B cell (primary cell): ENCODE results near the gene SKAP2. TPM values are rescaled to one million over a fixed set of nuclear protein-coding genes. Genes with fewer than 3 reads are reported as not detected.

ENCODE experiments used
- ATAC-seq: fragments of 200-7000 bp; cut with Tn5 transposase; one replicate; pipeline ENCODE4 v1.10.0; 2021; ENCODE audit warnings: low read depth, mild to moderate bottlenecking, moderate number of reproducible peaks, moderate library complexity
- CTCF ChIA-PET: fragments of 350-600 bp; sonication (Branson Sonifier 250); formaldehyde crosslinking; loops from one replicate; lab custom pipeline; 2021; ENCODE audit warnings: antibody characterized with exemption, inconsistent platforms; lab: Charles Lee
- POLR2A ChIA-PET: fragments of 350-600 bp; sonication (Branson Sonifier 250); formaldehyde crosslinking; loops from one replicate; lab custom pipeline; 2021; ENCODE audit warnings: antibody characterized with exemption; lab: Charles Lee
- DNase-seq: peaks from one replicate; pipeline ENCODE4 v3.0.0; 2013
- H2AFZ ChIP-seq: 2 replicates; pipeline ENCODE4 v1.6.1; 2012; ENCODE audit warnings: mild to moderate bottlenecking, low read depth, low read length; ENCODE audit not compliant: insufficient read depth, poor library complexity, severe bottlenecking
- H3K27ac ChIP-seq, 2 donors: 1 replicate in 1 of 2; 2 replicates in 1 of 2; pipeline ENCODE4 v1.5.1; 2012 to 2013; ENCODE audit warnings: low read length in 2 of 2, mild to moderate bottlenecking in 2 of 2, moderate library complexity in 1 of 2
- H3K27me3 ChIP-seq, 4 experiments: fragments of 200-600 bp in 1 of 4; sonication (generic) in 1 of 4; replicated peaks in 1 of 4; 1 replicate in 2 of 4; 2 replicates in 2 of 4; pipeline versions ENCODE4 v1.6.1 to v1.7.0; 2013 to 2016; ENCODE audit warnings: low read length in 3 of 4, mild to moderate bottlenecking in 2 of 4, mixed read lengths in 1 of 4, moderate library complexity in 1 of 4; ENCODE audit not compliant: insufficient read depth in 4 of 4, control insufficient read depth in 3 of 4; ENCODE audit errors: control extremely low read depth in 1 of 4
- H3K36me3 ChIP-seq, 2 experiments: replicated peaks in 1 of 2; 1 replicate in 1 of 2; 2 replicates in 1 of 2; pipeline versions ENCODE4 v1.6.1 to v1.7.1; 2013; ENCODE audit warnings: low read length in 1 of 2; ENCODE audit not compliant: insufficient read depth in 2 of 2, control insufficient read depth in 1 of 2; ENCODE audit errors: control extremely low read depth in 1 of 2, extremely low read depth in 1 of 2
- H3K4me1 ChIP-seq, 2 donors: fragments of 200-600 bp in 1 of 2; sonication (generic) in 1 of 2; 1 replicate in 1 of 2; 2 replicates in 1 of 2; pipeline versions ENCODE4 v1.5.1 to v1.6.1; 2013 to 2017; ENCODE audit warnings: low read length in 2 of 2; ENCODE audit not compliant: control insufficient read depth in 2 of 2, insufficient read depth in 2 of 2
- H3K4me2 ChIP-seq: replicated peaks from 2 replicates; pipeline ENCODE3; 2012; ENCODE audit warnings: mild to moderate bottlenecking, low read depth, low read length; ENCODE audit not compliant: poor library complexity, severe bottlenecking
- H3K4me3 ChIP-seq, 5 experiments: fragments of 200-600 bp in 1 of 5; sonication (generic) in 1 of 5; 1 replicate in 3 of 5; 2 replicates in 2 of 5; pipeline versions ENCODE4 v1.5.1 to v1.7.0; 2011 to 2016; ENCODE audit warnings: low read length in 4 of 5, mild to moderate bottlenecking in 4 of 5, low read depth in 2 of 5, control low read depth in 1 of 5, moderate library complexity in 1 of 5; ENCODE audit not compliant: insufficient read depth in 1 of 5; ENCODE audit errors: control extremely low read depth in 1 of 5, extremely low read depth in 1 of 5
- H3K79me2 ChIP-seq: fragments of 200-600 bp; sonication (generic); one replicate; pipeline ENCODE4 v1.6.0; 2016; ENCODE audit warnings: low read length; ENCODE audit not compliant: control insufficient read depth, insufficient read depth
- H3K9ac ChIP-seq: fragments of 200-600 bp; sonication (generic); 2 replicates; pipeline ENCODE4 v1.6.1; 2017; ENCODE audit warnings: mild to moderate bottlenecking, low read length, moderate library complexity
- H3K9me3 ChIP-seq, 3 donors: one replicate each; pipeline versions ENCODE4 v1.6.1 to v1.7.1; 2013; ENCODE audit warnings: low read length in 2 of 3; ENCODE audit not compliant: control insufficient read depth in 2 of 3, insufficient read depth in 1 of 3; ENCODE audit errors: control extremely low read depth in 1 of 3
- H4K20me1 ChIP-seq: 2 replicates; pipeline ENCODE4 v1.6.0; 2012; ENCODE audit warnings: mild to moderate bottlenecking, low read length; ENCODE audit not compliant: insufficient read depth, control insufficient read depth, poor library complexity, severe bottlenecking
- H3K27ac Mint-ChIP-seq: one replicate; pipeline ENCODE4 v1.8.0; 2021; ENCODE audit warnings: mixed read lengths
- H3K27me3 Mint-ChIP-seq: one replicate; pipeline ENCODE4 v1.8.0; 2021; ENCODE audit warnings: mixed read lengths
- H3K4me1 Mint-ChIP-seq: one replicate; pipeline ENCODE4 v1.8.0; 2021; ENCODE audit warnings: mixed read lengths
- H3K4me3 Mint-ChIP-seq: one replicate; pipeline ENCODE4 v1.8.0; 2021; ENCODE audit warnings: mixed read lengths
- H3K9me3 Mint-ChIP-seq: one replicate; pipeline ENCODE4 v1.8.0; 2022; ENCODE audit warnings: mixed read lengths; ENCODE audit not compliant: insufficient read depth
- EZH2 ChIP-seq: IDR thresholded peaks from 2 replicates; pipeline ENCODE4 v1.6.1; 2012; ENCODE audit warnings: borderline replicate concordance, low read depth, mild to moderate bottlenecking, moderate library complexity, low read length; ENCODE audit not compliant: insufficient read depth, poor library complexity, severe bottlenecking
- WGBS: methylation state at CpG from one replicate; pipeline ENCODE4 v1.1.5; 2013; ENCODE audit warnings: missing lambda C conversion rate; ENCODE audit not compliant: insufficient coverage; 5-methylcytosine and 5-hydroxymethylcytosine counted together
- intact Hi-C: fragments of 100-400 bp; cut with micrococcal nuclease; formaldehyde crosslinking; loops from one replicate; pipeline ENCODE4 v1.10.0; 2022
- polyA plus RNA-seq: library from polyadenylated mRNA; depleted of rRNA; stranded (reverse); fragments of >200 nt; gene quantifications from 2 replicates; pipeline ENCODE4 v1.2.3, GENCODE V29; 2012
- total RNA-seq, 2 donors: library from RNA; stranded (reverse); fragments of 120-200 nt in 1 of 2; gene quantifications; 1 replicate in 1 of 2; 2 replicates in 1 of 2; pipeline versions ENCODE4 v1.2.3 to v1.2.4, GENCODE V29; 2013 to 2022
- TF ChIP-seq, protein P1 (sequence below): fragments of 200-600 bp; IDR thresholded peaks from one replicate; pipeline ENCODE4 v1.8.0; 2022; ENCODE audit warnings: antibody characterized with exemption, mild to moderate bottlenecking

Gene SKAP2
- total and polyA plus RNA-seq, 2 donors (not counting 1 experiment from before 2014, with no cell fraction given): 12.8 to 58.4 TPM

DNA sequence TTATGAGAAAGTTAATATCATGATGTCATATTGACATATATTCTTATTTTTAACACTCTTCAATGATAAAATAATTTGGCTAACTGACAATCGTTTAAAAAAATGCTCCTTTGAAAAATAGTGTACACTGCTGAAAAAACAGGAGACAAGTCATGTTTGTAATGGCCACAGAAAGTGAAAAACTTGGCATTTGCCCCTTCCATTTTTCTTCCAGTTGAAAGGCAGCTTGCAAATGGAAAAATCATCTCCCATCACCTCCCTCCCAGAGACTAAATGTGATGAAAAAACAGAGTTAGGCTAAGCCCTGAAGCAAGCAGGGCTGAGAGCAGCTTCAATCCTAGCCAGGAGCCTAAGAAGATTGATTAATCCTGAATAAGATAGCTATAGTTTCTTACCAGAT, 160.4 kb downstream of the SKAP2 start:
- no CpG with 5 or more reads among the region's 1 CpG for WGBS
- POLR2A ChIA-PET: no interaction called here
- no peak overlapping the region for H2AFZ ChIP-seq

DNA sequence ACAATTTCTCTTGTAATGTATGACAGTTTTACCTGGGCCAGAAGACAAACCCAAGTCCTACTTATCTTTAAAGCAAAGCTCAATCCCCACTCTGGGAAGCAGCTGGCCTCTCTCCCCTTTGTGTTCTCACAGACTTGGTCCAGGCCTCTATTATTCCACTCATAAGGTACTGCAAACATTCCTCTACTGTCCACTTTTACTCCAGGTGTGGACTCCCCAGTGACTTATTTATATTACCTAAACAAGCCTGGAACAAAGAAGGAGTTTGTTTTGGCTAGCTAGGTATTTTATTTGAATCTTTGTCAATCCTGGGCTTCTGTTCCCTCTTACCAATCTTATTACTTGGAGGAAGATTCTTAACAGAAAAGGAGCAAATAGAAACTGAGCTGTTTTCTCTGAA, 163.5 kb downstream of the SKAP2 start:
- TF ChIP-seq, protein P1, sequence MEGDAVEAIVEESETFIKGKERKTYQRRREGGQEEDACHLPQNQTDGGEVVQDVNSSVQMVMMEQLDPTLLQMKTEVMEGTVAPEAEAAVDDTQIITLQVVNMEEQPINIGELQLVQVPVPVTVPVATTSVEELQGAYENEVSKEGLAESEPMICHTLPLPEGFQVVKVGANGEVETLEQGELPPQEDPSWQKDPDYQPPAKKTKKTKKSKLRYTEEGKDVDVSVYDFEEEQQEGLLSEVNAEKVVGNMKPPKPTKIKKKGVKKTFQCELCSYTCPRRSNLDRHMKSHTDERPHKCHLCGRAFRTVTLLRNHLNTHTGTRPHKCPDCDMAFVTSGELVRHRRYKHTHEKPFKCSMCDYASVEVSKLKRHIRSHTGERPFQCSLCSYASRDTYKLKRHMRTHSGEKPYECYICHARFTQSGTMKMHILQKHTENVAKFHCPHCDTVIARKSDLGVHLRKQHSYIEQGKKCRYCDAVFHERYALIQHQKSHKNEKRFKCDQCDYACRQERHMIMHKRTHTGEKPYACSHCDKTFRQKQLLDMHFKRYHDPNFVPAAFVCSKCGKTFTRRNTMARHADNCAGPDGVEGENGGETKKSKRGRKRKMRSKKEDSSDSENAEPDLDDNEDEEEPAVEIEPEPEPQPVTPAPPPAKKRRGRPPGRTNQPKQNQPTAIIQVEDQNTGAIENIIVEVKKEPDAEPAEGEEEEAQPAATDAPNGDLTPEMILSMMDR: no peak
- TF ChIP-seq EZH2: no peak
- Mint-ChIP-seq H3K27me3 (no peaks in the 10 kb centered on the region), H3K4me1 (no peaks in the 10 kb centered on the region), H3K27ac (no peak overlapping the region), H3K9me3 (no peaks in the 10 kb centered on the region), H3K4me3 (no peak overlapping the region)
- Histone ChIP-seq H3K4me3 (no peak overlapping the region), H2AFZ (no peak overlapping the region), H3K4me2 (no peak overlapping the region), H3K27me3 (no peaks in the 10 kb centered on the region), H3K36me3 (peaks cover 0 to 6% of the 10 kb centered on the region in 2 experiments), H4K20me1 (no peaks in the 10 kb centered on the region), H3K27ac (no peak overlapping the region), H3K9me3 (no peaks in the 10 kb centered on the region), H3K9ac (no peak overlapping the region), H3K4me1 (no peaks in the 10 kb centered on the region), H3K79me2 (no peaks in the 10 kb centered on the region)
- ATAC-seq (no peak), DNase-seq (no peak)
- ChIA-PET POLR2A (no interaction called here), CTCF (interaction anchor here (1.2 to 1.9 kb wide), 2 partner anchors 14 to 19 kb away, joined by 6 to 7 read pairs; no protein-coding TSS in a partner anchor)
- intact Hi-C loops: no loop called here

More for the DNA sequence above, 160.4 kb downstream of the SKAP2 start:
- TF ChIP-seq, protein P1: no peak
- no peak for TF ChIP-seq EZH2
- ATAC-seq: no peak
- DNase-seq: no peak
- H3K4me2 ChIP-seq: no peak overlapping the region
- H3K4me1 Mint-ChIP-seq: peaks cover under 1% of the 10 kb centered on the region
- H3K4me3 Mint-ChIP-seq: no peak overlapping the region
- no peaks in the 10 kb centered on the region for H3K79me2 ChIP-seq
- no peaks in the 10 kb centered on the region for H4K20me1 ChIP-seq
- H3K9me3 ChIP-seq: no peaks in the 10 kb centered on the region
- no peaks in the 10 kb centered on the region for H3K27me3 ChIP-seq
- H3K4me3 ChIP-seq: no peak overlapping the region
- no peak overlapping the region for H3K27ac ChIP-seq
- CTCF ChIA-PET: interaction anchor here (1.5 kb wide), 1 partner anchor 22 kb away, joined by 4 read pairs; no protein-coding TSS in a partner anchor
- no peak overlapping the region for H3K27ac Mint-ChIP-seq
- peaks cover 0 to 4% of the 10 kb centered on the region in 2 experiments for H3K36me3 ChIP-seq
- H3K9ac ChIP-seq: no peak overlapping the region
- intact Hi-C loops: no loop called here
- no peaks in the 10 kb centered on the region for H3K27me3 Mint-ChIP-seq
- no peaks in the 10 kb centered on the region for H3K9me3 Mint-ChIP-seq
- no peaks in the 10 kb centered on the region for H3K4me1 ChIP-seq
